Activated CD4-positive, alpha-beta T cell treated with anti-CD3 and anti-CD28 coated beads for 24 hours (primary cell): ENCODE measurements around the gene ABCC8.
"Not testable (repeated sequence)": the region's sequence is repeated elsewhere in the genome, so short reads cannot be mapped to it uniquely, and the experiment has no call there.

ENCODE experiments used
- DNase-seq, 2 donors: peaks; one replicate each; pipeline ENCODE4 v3.0.0-alpha.2; 2020; ENCODE audit warnings: low read depth in 2 of 2

The ABCC8 gene

DNA sequence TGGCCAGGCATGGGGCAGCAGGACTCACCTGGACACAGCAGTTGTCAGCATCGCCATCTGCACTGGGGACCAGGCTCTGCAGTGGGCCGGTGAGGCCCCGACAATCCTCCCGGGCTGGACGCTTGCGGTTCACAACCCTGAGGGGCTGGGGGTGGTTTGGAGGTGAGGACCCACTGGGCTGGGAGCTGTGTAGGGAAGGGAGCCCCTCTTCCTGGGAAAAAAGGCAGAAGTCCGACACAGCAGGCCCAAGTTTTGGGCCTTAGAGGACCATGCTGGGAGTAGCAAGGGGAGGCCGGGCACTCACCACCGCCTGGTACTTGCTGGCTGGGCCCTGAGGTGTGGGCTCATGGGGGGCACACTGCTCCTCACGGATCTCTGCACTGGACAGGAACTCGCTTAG, 48.4 kb downstream of the ABCC8 start:
- no peak for DNase-seq

DNA sequence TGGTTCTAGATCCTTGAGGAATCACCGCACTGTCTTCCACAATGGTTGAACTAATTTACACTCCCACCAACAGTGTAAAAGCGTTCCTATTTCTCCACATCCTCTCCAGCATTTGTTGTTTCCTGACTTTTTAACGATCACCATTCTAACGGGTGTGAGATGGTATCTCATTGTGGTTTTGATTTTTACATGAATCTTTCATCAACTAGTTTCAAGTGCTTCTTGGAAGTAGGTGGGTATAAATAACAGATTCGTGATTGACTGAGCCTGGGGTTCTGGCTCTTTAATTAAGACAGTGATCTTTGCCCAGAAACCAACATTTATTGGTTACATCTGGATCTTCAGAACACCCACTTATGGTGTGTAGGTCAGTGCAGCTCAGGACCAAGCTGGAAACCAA, 50.4 kb downstream of the ABCC8 start:
- not testable (repeated sequence) for DNase-seq

DNA sequence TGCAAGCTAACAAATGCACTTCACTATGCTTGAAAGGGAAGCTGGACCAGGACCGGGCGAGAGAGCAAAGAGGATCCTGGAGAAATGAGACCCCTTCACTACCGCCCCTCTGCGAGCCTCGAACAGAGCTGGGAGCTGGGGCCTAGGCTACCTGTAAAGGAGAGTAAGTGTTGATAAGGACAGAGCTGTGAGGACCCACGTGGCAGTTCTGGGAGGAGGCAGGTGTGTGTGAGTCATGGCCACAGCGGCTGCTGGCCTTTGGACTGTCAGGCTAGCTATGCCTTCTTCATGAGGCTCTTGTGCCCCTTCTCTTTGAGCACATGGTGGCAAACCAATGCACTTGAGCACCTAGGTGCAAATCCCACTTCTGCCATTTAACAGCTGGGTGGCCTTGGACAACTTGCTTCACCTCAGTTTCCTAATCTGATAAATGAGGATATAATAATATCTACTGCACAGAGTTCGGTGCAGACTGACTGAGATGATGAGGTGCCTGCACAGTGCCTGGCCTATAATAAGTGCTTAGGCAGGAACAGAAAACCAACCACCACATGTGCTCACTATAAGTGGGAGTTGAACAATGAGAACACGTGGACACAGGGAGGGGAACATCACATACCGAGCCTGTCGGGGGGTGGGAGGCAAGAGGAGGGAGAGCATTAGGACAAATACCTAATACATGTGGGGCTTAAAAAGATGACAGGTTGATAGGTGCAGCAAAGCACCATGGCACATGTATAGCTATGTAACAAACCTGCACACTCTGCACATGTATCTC, 52.9 kb downstream of the ABCC8 start:
- DNase-seq = no peak

DNA sequence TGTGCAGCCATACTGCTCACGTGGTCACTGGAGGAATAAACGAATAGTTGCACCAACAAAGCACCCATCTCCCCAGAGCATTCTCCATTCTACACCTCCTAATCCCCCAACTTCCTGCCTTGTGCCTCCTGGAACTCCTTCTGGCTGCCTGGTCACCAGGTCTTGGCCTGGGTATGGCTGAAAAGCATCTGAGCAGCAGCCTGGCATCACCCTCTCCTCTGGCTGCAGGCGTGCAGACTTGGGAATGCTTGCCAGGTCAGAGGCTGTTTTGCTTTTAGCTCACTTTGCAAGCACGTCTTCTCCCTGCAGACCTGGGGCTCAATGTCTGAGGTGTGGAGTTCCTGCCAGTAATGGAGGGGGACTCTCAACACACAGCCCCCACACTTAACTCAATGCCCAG, 54.9 kb downstream of the ABCC8 start:
- DNase-seq = no peak

DNA sequence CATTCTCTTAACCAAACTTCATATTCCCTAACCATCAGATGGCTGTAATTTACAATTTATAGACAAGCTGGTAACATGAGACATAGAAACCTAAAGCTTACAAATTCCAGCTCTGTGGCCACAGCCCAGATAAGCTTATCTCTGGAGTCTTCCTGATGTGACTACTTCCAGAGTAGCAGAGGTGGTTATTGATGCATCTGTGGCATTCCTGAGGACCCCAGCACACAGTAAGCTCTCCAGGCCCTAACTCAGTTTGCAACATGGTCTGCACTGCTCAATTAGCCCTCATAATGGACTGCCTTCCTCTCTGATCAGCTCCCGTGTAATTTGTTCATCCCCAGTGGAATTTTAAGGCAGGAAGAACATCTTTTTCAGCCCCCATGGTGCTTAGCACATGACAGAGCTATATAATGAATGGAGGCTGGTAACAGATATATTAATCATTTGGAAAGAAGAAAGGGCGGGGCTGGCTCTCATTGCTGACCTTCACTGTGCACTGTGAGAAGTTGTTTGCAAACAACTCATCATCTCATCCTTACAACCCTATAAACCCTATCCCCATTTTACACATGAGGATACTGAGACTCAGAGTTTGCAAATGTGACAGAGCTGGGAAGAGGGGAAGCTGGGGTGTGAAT, 58.1 kb downstream of the ABCC8 start:
- DNase-seq = no peak

DNA sequence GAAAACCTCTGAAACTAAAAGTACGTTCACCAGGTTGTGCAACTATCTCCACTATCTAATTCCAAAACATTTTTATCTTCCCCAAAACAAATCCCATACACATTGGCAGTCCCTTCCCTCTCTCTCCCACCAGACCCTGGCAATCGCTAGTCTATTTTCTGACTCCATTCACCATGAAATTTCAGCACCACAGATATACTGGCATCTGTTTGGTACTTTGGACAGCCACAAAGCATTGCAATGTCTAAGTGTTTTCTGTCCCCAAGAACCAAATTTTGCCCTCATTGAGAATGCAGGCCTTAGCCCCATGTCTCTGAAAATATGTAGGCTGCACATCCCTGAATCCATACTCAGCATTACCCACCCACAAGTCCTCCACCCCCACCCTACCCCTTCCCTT, 60.2 kb downstream of the ABCC8 start:
- DNase-seq = no peak

DNA sequence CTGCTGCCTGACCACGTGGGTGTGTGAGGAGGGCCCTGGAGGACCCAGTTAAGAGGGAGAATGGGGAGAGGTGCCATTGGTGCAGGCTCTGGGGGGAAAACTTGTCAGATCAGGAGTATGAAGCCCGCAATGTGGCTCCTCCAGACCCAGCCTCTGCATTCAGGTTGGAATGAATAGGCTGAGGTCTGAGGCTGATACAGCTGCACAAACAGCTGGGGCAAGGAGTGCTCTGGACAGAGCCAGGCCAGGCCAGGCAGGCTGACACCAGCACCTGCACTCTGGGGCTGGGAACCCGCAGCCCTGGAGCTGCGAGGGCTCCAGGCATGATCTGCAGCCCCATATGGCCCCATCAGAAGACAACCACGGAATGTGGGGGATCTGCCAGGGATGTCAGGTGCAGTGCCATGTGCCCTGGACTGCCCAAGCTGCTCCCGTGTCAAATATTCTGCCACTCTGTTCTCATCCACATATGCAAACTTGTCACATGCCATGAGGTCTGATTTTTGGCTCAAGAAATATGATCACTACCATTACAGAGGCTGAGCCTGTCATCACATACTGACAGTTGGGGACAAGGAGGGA, 61.0 kb downstream of the ABCC8 start:
- no peak for DNase-seq

DNA sequence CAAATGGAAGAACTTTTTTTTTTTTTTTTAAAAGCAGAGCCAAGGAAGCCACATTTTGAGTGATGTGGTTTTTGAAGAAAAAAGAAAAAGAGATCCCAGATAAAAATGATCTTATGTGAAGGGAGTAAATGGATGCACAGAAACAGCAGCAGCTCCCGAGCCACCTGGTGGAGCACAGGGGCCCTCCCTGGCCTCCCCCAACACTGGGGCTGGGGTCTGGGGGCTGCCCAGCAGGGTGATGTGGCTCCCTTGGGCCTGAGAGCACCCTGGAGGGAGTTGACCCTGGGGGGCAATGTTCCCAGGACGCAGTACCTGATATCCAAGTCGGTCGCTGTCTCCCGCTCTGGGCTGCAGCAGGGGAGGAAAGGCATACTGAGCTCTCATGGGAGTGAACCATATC, 61.7 kb downstream of the ABCC8 start:
- DNase-seq = no peak

DNA sequence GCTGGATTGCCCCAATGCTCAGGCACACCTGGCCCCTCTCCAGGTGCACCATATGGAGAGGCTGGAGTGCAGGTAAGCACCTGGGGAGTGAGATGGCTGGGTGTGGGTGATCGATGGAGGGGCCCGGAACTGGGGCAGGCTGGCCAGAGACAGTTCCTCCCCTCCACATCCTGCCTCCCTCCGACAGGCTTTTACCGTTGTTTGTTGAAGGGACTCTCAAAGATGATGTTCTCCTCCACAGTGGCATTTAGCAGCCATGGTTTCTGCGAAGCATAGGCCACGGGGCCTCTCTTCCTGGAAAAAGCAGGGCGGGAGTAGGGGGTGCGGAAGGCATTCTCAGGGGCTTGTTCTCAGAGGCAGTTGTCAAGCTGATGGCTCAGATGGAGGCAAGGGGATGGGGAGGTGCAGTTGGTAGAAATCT, 62.3 kb downstream of the ABCC8 start:
- DNase-seq = no peak

DNA sequence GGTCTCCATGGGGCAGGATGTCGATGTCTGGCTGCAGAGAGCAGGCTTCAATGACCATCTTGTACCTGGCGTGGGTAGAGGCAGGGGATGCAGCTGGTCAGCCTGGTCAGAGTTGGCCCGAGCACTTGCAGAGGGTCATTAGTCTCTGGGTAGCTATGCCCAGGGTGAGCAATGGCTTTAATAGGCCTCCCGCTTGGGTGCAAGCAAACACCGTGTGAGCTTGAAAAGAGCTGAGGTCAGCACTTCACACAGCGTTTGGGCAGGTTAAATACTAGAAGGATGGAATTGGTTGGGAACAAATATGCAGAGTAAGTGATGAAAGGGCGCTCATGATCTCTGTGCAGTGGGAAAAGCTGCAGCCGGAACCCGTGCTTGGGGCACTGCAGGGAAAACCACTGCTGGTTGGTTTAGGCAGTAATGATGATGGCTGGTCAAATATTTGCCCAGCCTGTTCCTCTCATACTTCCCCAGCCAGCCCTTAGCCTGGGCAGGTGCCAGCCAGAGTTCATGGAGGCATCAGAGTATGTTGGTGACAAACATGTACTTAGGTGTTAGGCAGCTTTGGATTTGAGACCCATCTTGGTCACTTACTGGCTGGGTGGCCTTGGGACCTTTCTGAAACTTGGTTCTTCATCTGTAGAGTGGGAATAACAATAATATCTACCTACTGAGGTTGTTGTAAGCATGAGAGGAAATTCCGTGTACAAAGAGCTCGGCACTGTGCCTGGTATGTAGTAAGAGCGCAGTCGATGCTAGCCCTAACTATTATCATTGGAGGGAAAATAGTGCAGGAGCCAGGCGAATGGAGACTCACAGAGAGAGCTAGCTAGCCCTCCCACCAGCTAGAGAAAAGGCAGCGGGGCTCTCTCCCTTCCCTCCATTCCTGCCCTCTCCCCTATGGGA, 63.0 kb downstream of the ABCC8 start:
- DNase-seq = no peak

DNA sequence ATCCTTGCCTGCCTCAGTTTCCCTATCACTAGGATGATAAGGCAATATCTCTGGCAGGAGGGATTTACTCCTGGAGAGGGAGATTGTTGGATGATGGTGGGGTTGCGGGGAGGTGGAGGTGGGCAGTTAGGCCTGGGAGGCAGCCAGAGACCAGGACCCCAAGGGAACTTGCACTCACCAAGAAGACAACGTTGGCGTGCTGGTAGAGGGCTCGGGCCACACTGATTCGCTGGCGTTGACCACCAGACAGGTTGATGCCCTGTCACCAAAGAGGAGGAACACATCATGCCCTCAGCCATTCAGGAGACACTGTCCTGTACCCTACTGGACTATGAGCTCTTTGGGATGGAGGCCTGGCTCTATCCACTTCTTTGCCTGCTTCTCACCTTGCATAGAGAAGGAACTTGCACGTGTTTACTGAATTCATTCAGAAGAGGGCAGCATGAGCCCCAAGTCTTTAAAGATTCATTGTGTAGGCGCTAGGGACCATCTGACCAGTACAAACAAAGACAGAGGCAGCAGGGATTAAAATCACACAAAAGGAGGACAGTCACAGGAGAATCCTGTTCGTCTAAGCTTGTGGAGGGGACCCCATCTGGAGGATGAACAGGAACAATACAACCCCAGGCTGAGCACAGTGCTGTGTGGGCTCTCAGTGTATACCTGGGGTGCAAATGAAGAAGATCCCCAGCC, 64.0 kb downstream of the ABCC8 start:
- DNase-seq = no peak

DNA sequence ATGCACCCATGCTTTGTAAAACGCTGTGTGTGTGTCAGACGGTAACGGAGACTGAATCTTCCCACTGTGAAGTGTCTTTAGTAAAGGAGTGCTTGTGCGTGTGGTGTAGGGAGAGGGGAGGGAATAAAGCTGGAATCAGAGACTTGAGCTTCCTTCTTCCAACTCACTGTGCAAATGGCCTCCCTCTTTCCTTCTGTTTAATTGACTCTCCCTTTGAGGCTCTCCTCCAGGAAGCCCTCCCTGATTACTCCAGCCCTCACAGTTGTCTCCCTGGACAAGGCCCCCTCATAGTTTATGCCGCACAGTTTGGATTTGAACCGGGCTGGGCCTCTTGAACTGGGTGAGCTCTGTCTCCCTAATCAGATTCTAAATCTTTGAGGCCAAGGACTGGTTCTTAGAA, 65.2 kb downstream of the ABCC8 start:
- no peak for DNase-seq

DNA sequence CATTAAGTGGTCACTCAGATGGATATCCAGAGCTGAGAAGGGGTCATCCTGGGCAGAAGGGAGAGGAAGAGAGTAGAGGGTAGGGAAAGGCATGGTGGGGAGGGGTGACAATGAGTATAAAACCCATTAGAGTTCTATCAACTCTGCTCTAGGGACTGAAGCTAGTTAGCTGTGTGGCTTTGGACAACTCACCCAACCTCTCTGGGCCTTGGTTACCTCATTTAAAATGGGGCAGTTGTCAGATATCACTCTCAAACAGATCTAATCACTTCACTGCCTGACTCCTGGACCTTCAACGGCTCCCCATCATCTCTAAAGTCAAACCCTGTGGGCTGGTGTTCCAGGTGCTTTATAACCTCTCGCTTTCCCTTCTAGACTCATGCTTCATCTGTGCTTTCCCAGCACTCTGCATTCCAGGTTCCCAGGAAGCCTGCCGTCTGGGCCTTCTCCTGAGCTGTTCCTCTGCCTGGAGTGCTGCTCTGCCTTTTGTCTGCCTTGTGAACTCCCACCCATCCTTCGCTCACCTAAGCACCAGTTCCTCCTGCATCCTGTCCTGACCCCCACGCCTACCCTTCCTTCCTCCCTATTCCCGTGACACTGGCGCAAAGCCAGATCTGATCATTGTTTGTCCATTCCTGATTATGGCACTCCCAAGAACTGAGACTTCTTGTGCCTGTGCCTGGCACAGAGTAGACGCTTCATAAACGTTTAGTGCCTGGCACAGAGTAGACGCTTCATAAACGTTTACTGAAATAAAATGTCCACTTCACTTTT, 65.9 kb downstream of the ABCC8 start:
- no peak for DNase-seq

DNA sequence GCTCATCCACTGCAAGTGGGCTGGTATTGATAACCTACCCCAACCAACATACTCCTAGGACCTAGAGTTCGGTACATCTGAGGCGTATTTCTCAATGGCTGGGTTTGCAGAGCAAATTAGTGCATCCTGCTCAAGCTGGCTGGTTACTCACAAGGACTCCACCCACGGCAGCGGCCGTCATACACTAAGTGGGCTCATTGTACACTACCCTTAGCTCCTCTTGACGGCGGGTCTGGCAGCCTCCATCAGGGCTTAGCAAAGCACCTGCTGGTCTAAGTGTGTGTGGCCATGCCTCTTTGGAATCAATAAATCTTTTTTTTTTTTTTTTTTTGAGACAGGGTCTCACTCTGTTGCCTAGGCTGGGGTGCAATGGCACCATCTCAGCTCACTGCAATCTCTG, 68.0 kb downstream of the ABCC8 start:
- no peak for DNase-seq

DNA sequence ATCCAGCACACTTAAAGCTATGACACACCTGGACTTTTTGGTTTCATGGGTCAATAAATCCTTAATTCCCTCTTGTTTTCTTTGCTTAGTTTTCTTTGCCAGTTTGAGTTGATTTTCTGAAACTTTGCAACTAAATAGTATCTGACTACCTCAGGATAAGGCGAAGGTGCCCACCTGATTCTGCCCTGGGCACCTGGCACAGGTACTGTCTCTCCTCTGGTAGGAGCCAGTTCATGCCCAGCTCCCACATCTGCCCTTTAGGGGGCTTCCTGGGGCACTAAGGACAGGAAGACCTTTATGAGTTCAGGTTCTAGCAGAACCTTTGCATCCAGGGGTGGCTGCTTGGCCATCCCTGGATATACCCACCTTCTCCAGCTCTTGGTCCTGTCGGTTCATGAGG, 68.6 kb downstream of the ABCC8 start:
- DNase-seq = no peak

DNA sequence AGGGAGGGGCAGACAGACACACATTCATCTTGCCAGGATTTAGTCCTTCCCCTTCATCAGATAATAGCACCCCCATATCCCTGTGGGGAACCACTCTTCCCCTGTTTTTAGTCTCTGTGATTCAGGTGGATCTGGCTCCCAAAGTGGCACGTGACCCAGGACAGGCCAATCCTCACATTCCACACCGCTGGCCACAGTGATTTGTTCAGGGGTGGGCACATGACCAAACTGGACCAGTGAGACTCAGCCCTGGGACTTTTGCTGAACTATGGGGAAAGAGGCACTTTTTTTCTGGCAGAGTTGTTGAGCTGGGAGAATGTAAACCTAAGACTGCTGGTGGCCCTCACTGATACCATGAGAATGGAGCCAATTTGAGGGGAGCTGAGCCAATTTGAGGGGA, 69.1 kb downstream of the ABCC8 start:
- DNase-seq = no peak

DNA sequence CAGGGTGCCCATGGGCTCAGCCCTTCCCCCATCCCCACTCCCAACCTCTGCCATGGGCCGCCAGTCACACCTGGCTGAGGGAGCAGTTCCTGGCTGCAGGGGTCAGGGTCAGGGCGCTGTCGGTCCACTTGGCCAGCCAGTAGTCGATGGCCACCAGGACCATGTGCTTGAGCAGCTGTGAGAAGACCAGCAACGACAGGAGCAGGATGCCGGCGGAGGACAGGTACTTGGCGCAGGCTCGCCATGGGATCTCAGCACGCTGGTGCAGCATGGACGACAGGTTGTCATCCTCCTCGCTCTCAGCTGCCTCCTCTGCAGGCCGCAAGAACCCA, 69.9 kb downstream of the ABCC8 start:
- no peak for DNase-seq

DNA sequence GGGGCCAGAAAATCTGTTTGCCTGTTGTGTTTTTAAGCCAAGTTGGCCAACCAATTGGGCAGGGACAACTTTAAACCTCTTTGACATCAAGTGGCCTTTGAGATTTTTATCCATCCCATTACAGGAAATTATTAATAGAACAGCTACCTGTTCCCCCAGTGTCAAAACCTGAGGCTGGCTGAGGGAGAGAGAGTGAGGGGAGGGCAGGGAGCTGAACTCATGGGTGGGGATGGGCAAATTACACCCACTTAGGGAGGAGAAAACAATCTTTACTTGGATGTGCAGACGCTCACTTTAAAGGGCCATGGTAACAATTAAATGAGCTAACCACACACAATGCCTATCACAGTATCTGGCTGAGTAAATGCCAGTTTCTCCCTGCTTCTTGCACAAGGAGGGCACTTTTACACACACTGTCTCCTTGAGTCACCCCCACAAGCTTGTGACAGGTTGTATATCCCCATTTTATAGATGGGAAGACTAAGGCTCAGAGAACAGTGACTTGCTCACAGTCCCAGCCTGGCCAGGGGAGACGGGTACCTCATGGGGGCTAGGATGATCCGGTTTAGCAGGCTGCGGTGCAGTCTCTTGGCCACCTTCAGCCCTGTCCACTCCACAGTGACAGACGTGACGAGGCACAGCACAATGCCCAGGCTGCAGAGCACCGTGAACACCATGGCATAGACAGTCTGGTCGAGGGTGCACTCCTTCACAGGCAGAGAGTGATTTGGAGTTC, 70.4 kb downstream of the ABCC8 start:
- DNase-seq = no peak

DNA sequence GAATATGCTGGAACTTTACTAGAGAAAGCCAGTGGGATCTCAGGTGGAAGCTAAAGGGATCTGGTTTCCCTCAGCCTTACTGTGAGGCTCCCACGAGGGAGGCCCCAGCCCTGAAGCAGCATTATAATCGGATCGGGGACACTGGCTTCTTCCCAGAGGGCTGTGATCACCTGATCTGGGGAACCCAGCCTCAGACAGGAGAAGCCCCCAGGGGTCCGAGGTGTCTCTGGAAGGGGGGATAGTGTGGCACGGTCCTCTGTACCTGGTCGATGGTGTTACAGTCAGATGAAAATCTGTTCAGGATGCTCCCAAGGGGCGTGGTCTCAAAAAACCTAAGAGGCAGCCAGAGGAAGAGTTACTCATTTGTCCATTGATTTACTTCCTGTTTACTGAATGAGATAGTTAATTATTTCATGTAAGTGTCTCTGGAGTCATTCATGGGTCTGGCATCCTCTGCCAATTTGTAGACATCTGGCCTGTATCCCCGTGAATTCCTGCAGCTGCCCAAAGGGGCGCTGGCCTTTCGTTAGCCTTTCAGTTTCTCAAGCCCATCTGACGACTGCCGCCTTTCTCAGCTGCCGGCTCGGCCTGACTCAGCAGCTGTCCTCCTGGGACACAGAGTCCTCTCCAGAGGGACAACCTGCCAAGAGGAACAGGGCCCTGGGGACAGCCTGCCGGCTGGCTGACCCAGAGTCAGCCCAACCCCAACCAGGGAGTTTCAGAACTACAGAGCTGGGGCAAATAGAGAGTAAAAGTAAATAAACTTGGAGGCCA, 71.2 kb downstream of the ABCC8 start:
- DNase-seq = no peak
